Epidermal melanocyte (primary cell): ENCODE results near the gene SLC39A10.
"Not testable (repeated sequence)": the region's sequence is repeated elsewhere in the genome, so short reads cannot be mapped to it uniquely, and the experiment has no call there.

Experiments used
- DNase-seq: peaks from one replicate; pipeline ENCODE4 v3.0.0; 2011; ENCODE audit warnings: low spot score; ENCODE audit not compliant: insufficient read length

The SLC39A10 gene

GRCh38 chr2:195671563-195671962, 14.5 kb downstream of the SLC39A10 start:
- no peak for DNase-seq

- no peak for DNase-seq
Measured at GRCh38 chr2:195672674-195673073, 15.6 kb downstream of the SLC39A10 start.

GRCh38 chr2:195674491-195675221, 17.6 kb downstream of the SLC39A10 start:
- no peak for DNase-seq

- no peak for DNase-seq
Measured at GRCh38 chr2:195675783-195676427, 18.9 kb downstream of the SLC39A10 start.

- DNase-seq = no peak
Measured at GRCh38 chr2:195677290-195677689, 20.3 kb downstream of the SLC39A10 start.

GRCh38 chr2:195677884-195678283, 20.9 kb downstream of the SLC39A10 start:
- no peak for DNase-seq

- no peak for DNase-seq
Measured at GRCh38 chr2:195682077-195682476, 25.1 kb downstream of the SLC39A10 start.

- no peak for DNase-seq
Measured at GRCh38 chr2:195683174-195683573, 26.1 kb downstream of the SLC39A10 start.

GRCh38 chr2:195686564-195686963, 29.5 kb downstream of the SLC39A10 start:
- DNase-seq = no peak

- no peak for DNase-seq
Measured at GRCh38 chr2:195687320-195688086, 30.5 kb downstream of the SLC39A10 start.

- not testable (repeated sequence) for DNase-seq
Measured at GRCh38 chr2:195692531-195692930, 35.5 kb downstream of the SLC39A10 start.

- DNase-seq = no peak
Measured at GRCh38 chr2:195694553-195694952, 37.5 kb downstream of the SLC39A10 start.

- no peak for DNase-seq
Measured at GRCh38 chr2:195695002-195695631, 38.1 kb downstream of the SLC39A10 start.

GRCh38 chr2:195696012-195696411, 39.0 kb downstream of the SLC39A10 start:
- DNase-seq = no peak

GRCh38 chr2:195697681-195698220, 40.7 kb downstream of the SLC39A10 start:
- DNase-seq = no peak

- DNase-seq = no peak
Measured at GRCh38 chr2:195700480-195700879, 43.5 kb downstream of the SLC39A10 start.

- no peak for DNase-seq
Measured at GRCh38 chr2:195706161-195706900, 49.3 kb downstream of the SLC39A10 start.

- DNase-seq = no peak
Measured at GRCh38 chr2:195709901-195710806, 53.1 kb downstream of the SLC39A10 start.

GRCh38 chr2:195711478-195711877, 54.5 kb downstream of the SLC39A10 start:
- DNase-seq = no peak

- no peak for DNase-seq
Measured at GRCh38 chr2:195716466-195716865, 59.4 kb downstream of the SLC39A10 start.
